GM12875 (cell line): ENCODE results near the gene FBXW11.

ENCODE experiments used
- H3K4me3 ChIP-seq: one replicate; pipeline ENCODE4 v1.5.1; 2011; ENCODE audit warnings: low read depth, low read length, control low read depth
- TF ChIP-seq, protein P1 (sequence below): IDR thresholded peaks from 2 replicates; pipeline ENCODE4 v1.5.1; 2011; ENCODE audit warnings: low read depth, mild to moderate bottlenecking, control low read depth, inconsistent platforms, low read length, moderate library complexity, borderline replicate concordance; ENCODE audit not compliant: insufficient read depth

The FBXW11 gene

GRCh38 chr5:171898879-171899278, 107.6 kb downstream of the FBXW11 start:
- no peak overlapping the region for H3K4me3 ChIP-seq
- TF ChIP-seq, protein P1, sequence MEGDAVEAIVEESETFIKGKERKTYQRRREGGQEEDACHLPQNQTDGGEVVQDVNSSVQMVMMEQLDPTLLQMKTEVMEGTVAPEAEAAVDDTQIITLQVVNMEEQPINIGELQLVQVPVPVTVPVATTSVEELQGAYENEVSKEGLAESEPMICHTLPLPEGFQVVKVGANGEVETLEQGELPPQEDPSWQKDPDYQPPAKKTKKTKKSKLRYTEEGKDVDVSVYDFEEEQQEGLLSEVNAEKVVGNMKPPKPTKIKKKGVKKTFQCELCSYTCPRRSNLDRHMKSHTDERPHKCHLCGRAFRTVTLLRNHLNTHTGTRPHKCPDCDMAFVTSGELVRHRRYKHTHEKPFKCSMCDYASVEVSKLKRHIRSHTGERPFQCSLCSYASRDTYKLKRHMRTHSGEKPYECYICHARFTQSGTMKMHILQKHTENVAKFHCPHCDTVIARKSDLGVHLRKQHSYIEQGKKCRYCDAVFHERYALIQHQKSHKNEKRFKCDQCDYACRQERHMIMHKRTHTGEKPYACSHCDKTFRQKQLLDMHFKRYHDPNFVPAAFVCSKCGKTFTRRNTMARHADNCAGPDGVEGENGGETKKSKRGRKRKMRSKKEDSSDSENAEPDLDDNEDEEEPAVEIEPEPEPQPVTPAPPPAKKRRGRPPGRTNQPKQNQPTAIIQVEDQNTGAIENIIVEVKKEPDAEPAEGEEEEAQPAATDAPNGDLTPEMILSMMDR: no peak

DNA sequence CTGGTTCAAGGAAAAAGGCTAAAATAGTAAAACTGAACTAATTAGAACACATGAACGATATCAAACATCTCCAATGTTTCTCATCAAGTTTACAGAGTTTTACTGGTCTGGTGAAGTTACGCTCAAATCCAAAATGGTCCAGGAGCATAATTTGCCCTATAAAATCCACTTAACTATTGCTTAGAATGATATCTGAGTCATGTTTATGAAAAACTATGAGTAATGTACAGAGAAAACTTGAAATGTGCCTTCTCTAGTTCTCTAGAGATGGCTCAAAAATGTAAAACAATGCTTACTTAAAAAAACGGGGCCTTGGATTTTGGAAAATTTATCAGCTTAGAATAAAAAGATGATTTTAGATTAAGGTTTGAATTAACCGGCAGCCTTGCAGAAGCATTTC, 108.1 kb downstream of the FBXW11 start:
- TF ChIP-seq, protein P1: no peak
- no peak overlapping the region for H3K4me3 ChIP-seq

- H3K4me3 ChIP-seq: no peak overlapping the region
- TF ChIP-seq, protein P1: no peak
These were observed 109.2 kb downstream of the FBXW11 start for GRCh38 chr5:171897231-171897630.

DNA sequence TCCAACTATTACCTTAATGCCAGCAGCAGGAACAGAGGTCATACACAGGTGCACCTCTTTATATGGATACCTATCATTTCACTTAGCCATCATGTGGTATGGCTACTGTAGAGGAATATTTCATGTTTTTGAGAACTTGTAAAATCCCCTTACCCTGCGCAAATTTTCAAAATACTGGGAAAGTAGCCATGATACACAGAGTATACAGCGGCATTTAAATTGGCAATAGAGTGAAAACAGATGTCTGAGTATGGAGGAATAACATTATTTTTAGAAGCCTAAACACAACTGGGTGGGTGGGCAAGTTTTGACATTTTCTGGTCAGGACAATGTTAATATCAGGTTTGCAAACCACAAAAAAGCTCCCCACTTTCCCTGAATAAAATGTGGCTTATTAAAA, 111.4 kb downstream of the FBXW11 start:
- no peak overlapping the region for H3K4me3 ChIP-seq
- TF ChIP-seq, protein P1: no peak

GRCh38 chr5:171893290-171893886, 113.0 kb downstream of the FBXW11 start:
- H3K4me3 ChIP-seq: no peak overlapping the region
- TF ChIP-seq, protein P1: no peak

DNA sequence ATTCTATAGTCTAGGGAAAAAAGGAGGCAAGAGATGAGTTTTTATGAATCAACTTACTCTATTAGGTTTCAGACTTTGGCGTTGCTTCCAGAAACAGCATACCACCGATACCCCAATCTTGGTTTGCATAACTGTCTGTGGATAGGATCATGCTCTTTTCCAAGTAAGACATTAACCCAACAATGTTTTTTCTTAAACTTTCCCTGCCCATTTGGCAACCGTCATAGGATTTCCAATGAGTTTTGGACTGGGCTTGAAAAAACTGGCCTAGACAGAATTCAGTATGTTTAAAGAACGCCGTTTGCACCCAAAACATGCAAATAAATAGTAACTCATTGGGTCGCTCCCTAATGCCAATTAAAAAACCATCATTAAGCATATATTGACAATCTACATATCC, 114.8 kb downstream of the FBXW11 start:
- TF ChIP-seq, protein P1: no peak
- no peak overlapping the region for H3K4me3 ChIP-seq

DNA sequence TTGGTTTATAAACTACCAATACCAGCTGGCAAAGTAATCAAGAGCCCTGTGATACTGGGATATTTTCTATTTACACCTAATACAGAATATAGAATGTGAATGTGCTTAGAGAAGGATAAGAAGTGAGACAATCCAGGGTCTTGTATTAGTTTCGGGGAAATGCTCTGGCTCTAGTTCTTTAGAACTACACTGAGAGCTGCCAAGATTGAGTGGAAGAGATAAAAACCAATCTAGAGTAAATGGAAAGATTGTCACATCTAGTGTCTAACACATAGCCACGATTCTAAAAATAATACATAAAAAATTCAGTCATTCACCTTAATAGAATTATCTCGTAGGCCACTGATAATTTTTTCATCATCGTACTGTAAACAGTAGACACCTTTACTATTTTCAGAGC, 115.3 kb downstream of the FBXW11 start:
- TF ChIP-seq, protein P1: no peak
- no peak overlapping the region for H3K4me3 ChIP-seq
